ENCODE data around the gene NASP.
"Not testable (repeated sequence)": the region's sequence is repeated elsewhere in the genome, so short reads cannot be mapped to it uniquely, and the experiment has no call there.

NASP gene

GRCh38 chr1:45569962-45570581, 13.8 kb upstream of the NASP start:
- peak; percentile 21 for DNase-seq

GRCh38 chr1:45570631-45571030, 13.2 kb upstream of the NASP start:
- DNase-seq, result no peak

- no peak for DNase-seq
These were observed 10.5 kb upstream of the NASP start for GRCh38 chr1:45573231-45573804.

GRCh38 chr1:45574105-45574626, 9.7 kb upstream of the NASP start:
- DNase-seq, result no peak

- peak; percentile 98 for DNase-seq
These were observed 576 bp upstream of the NASP start for GRCh38 chr1:45583264-45583665.

- DNase-seq, result peak; percentile 81
These were observed 689 bp downstream of the NASP start for GRCh38 chr1:45584351-45585109.

- DNase-seq, result no peak
These were observed 1.2 kb downstream of the NASP start for GRCh38 chr1:45585110-45585426.

- DNase-seq, result no peak
These were observed 1.7 kb downstream of the NASP start for GRCh38 chr1:45585496-45586075.

- DNase-seq, result no peak
These were observed 2.9 kb downstream of the NASP start for GRCh38 chr1:45586769-45587168.

GRCh38 chr1:45589861-45590260, 6.0 kb downstream of the NASP start:
- no peak for DNase-seq

- no peak for DNase-seq
These were observed 10.6 kb downstream of the NASP start for GRCh38 chr1:45594412-45594811.

- DNase-seq, result not testable (repeated sequence)
These were observed 12.9 kb downstream of the NASP start for GRCh38 chr1:45596765-45597164.

- no peak for DNase-seq
These were observed 20.4 kb downstream of the NASP start for GRCh38 chr1:45604239-45604638.

GRCh38 chr1:45607404-45608074, 23.7 kb downstream of the NASP start:
- no peak for DNase-seq

GRCh38 chr1:45608175-45609156, 24.6 kb downstream of the NASP start:
- DNase-seq, result no peak

GRCh38 chr1:45610589-45611226, 26.9 kb downstream of the NASP start:
- DNase-seq, result no peak

- DNase-seq, result no peak
These were observed 29.2 kb downstream of the NASP start for GRCh38 chr1:45612941-45613579.

- DNase-seq, result no peak
These were observed 32.0 kb downstream of the NASP start for GRCh38 chr1:45615885-45616284.

- DNase-seq, result no peak
These were observed 33.8 kb downstream of the NASP start for GRCh38 chr1:45617618-45618017.

GRCh38 chr1:45619149-45619921, 35.5 kb downstream of the NASP start:
- no peak for DNase-seq
